GM18870 (cell line): ENCODE measurements around the gene VCAM1.
"Not testable (repeated sequence)": the region's sequence is repeated elsewhere in the genome, so short reads cannot be mapped to it uniquely, and the experiment has no call there.

Experiments used
- ATAC-seq: cut with Tn5 transposase; IDR thresholded peaks from one replicate; pipeline ENCODE4 v1.9.1; 2021; ENCODE audit warnings: moderate library complexity; ENCODE audit not compliant: unreplicated experiment

Gene VCAM1

GRCh38 chr1:100773444-100773843, 53.9 kb downstream of the VCAM1 start:
- no peak for ATAC-seq

GRCh38 chr1:100774370-100774769, 54.8 kb downstream of the VCAM1 start:
- ATAC-seq = no peak

DNA sequence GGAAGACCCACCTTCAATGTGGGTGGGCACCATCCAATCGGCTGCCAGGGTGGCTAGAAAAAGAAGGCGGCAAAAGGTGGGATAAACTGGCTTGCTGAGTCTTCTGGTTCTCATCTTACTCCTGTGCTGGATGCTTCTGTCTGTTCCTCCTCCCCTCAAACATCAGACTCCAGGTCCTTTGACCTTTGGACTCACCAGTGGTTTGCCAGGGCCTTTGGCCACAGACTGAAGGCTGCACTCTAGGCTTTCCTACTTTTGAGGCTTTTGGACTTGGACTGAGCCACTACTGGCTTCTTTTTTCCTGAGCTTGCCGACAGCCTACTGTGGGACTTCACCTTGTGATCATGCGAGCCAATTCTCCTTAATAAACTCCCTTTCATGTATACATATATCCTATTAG, 55.9 kb downstream of the VCAM1 start:
- no peak for ATAC-seq

DNA sequence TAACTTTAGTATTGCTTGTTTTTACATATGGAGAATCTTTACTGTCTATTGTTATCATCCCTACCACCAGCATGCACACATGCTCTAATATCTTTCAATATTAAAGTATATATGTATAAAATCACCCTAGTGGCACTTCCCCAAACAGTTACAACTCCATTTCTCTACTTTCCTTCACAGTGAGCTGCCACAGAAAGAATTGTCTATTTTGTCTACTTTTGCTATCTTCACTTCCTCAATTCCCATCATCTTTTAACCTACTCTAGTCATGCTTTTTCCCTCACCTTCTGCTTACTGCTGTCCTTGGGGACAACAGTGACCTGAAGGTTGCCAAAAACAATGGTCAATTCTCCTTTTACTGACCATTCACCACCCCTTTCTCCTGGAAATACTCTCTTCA, 59.2 kb downstream of the VCAM1 start:
- no peak for ATAC-seq

GRCh38 chr1:100780814-100781213, 61.3 kb downstream of the VCAM1 start:
- no peak for ATAC-seq

DNA sequence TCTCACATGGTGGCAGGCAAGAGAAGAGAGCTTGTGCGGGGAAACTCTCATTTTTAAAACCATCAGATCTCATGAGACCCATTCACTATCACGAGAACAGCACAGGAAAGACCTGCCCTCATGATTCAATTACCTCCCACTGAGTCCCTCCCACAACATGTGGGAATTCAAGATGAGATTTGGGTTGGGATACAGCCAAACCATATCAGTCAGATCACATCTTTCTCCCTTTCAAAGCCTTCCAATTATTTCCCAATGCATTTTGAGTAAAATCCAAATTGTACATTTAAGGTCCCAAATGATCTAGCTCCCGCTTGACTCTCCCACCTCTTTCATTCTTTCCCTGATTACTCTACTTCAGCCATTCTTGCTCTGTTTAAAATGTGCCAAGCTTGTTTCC, 62.2 kb downstream of the VCAM1 start:
- not testable (repeated sequence) for ATAC-seq

DNA sequence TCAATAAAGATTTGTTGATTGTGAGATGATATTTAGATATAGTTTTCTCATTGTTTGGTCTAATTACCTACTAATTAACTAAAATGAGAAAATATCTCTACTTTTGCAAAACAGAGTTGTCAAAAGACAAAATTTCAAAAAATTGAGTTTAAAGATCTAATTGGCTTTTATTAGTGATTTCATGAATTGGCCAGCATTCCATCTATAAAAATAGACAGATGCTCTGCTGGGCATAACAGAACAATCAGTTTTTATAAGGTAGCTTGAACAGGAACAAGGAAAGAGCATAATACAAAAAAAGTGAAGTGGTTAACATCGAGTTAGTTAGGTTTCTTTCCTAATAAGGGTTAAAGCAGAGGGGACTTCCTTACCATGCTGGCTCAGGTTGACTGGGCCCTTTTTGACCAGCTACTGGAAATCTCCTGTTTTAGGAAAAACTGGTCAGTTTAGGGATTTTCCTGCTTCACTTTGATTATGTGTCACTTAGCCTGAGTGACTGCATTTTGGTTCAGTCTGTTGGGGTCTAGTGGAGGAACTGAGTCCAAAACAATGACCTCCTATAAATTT, 63.0 kb downstream of the VCAM1 start:
- ATAC-seq = no peak

DNA sequence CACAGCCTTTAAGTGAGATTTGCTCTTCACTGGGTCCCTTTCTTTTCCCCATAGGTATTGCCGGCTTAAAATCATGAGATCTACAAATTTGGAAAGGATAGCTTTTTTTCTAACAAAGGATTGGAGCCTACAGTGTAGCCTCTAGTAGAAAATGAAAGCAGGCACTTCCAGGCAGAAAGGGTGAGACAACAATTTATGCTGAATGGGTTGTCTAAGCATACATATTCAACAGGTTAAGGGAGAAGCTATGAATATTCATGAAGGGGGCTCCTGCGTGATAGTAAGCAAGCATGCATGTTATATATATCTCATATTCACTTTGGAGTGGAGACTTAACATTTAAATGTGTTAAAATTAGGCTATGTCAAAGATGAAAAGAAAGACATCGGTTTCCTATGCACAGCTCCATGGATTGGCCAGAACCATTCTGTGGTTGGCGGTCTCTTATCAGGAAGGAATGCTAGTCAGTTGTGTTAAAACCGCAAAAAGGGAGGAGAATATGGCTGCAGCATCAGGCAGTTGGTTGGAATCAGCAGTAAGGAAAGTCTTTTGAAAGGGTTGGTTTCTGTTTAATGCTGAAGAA, 66.0 kb downstream of the VCAM1 start:
- ATAC-seq = no peak

- no peak for ATAC-seq
These were observed 67.3 kb downstream of the VCAM1 start for GRCh38 chr1:100786870-100787269.
